GM21367 (cell line): Measurements from ENCODE around the gene GTPBP10.

ENCODE experiments used
- ATAC-seq: cut with Tn5 transposase; IDR thresholded peaks from one replicate; pipeline ENCODE4 v1.9.1; 2021; ENCODE audit not compliant: unreplicated experiment

Gene GTPBP10

GRCh38 chr7:90430614-90431460 lies 84.3 kb downstream of the GTPBP10 start:
- ATAC-seq: no peak

GRCh38 chr7:90432752-90433151 lies 86.2 kb downstream of the GTPBP10 start:
- ATAC-seq: no peak

- no peak for ATAC-seq
Measured at GRCh38 chr7:90433221-90433620, 86.7 kb downstream of the GTPBP10 start.
